Left lobe of liver (tissue), 2 donors: ENCODE data around the gene FGF1. TPM values are rescaled to one million over a fixed set of nuclear protein-coding genes. Genes with fewer than 3 reads are reported as not detected.
A peak's percentile ranks its signal among the peaks of the same experiment; 100 is the strongest.

Experiments used
- ATAC-seq: fragments of 200-7000 bp; cut with Tn5 transposase; one replicate; pipeline ENCODE4 v1.9.1; 2020; ENCODE audit warnings: mild to moderate bottlenecking, moderate library complexity
- DNase-seq: peaks from one replicate; pipeline ENCODE4 v3.0.0-alpha.2; 2020; ENCODE audit warnings: low spot score
- total RNA-seq: library from RNA; stranded (reverse); gene quantifications from one replicate; pipeline ENCODE4 v1.2.1, GENCODE V29; 2021
- donor health status: DM: no; HTN: no; CAD: no; lungs with moderate emphysema.
- donor health status: DM: no; HTN: yes; CAD: no.

FGF1 gene
- total RNA-seq, 1 donor from 2014 or later: 0.25 TPM

- ATAC-seq (no peak), DNase-seq (no peak)
Observed at GRCh38 chr5:142545650-142546322, 140.1 kb downstream of the FGF1 start.

- ATAC-seq (no peak), DNase-seq (no peak)
Observed at GRCh38 chr5:142544946-142545649, 140.8 kb downstream of the FGF1 start.

- DNase-seq (no peak), ATAC-seq (no peak)
Observed at GRCh38 chr5:142544071-142544753, 141.7 kb downstream of the FGF1 start.

GRCh38 chr5:142542906-142543305 lies 143.0 kb downstream of the FGF1 start:
- no peak for DNase-seq
- peak; percentile 58 for ATAC-seq

Other genes starting within 250 kb of the FGF1 start
- gene ARHGAP26, start 84.3 kb upstream of the FGF1 start, total RNA-seq: 7.4 TPM